SK-N-SH (cell line): ENCODE data around the gene TCEAL9.

Source experiments
- EP300 ChIP-seq, 2 experiments: IDR thresholded peaks; 2 replicates each; pipeline versions ENCODE4 v1.4.0 to v1.6.1; 2012; ENCODE audit warnings: borderline replicate concordance in 1 of 2, low read depth in 1 of 2, low read length in 1 of 2
- MXI1 ChIP-seq: IDR thresholded peaks from 2 replicates; pipeline ENCODE4 v1.6.1; 2012; ENCODE audit warnings: mild to moderate bottlenecking, low read depth, low read length, improper control_type of control experiment
- RXRA ChIP-seq: IDR thresholded peaks from 2 replicates; pipeline ENCODE4 v1.4.0; 2012; ENCODE audit warnings: low read depth, mild to moderate bottlenecking, borderline replicate concordance
- SIN3A ChIP-seq: IDR thresholded peaks from 2 replicates; pipeline ENCODE4 v1.6.1; 2012; ENCODE audit warnings: low read depth, mild to moderate bottlenecking, low read length, moderate library complexity, borderline replicate concordance
- ZBTB33 ChIP-seq: IDR thresholded peaks from 2 replicates; pipeline ENCODE4 v1.4.0; 2012; ENCODE audit warnings: low read depth, borderline replicate concordance
- TF ChIP-seq, protein P1 (sequence below): fragments of 200-600 bp; sonication (generic); IDR thresholded peaks from 2 replicates; pipeline ENCODE4 v1.6.1; 2017; ENCODE audit warnings: antibody characterized with exemption, mild to moderate bottlenecking, moderate library complexity

DNA sequence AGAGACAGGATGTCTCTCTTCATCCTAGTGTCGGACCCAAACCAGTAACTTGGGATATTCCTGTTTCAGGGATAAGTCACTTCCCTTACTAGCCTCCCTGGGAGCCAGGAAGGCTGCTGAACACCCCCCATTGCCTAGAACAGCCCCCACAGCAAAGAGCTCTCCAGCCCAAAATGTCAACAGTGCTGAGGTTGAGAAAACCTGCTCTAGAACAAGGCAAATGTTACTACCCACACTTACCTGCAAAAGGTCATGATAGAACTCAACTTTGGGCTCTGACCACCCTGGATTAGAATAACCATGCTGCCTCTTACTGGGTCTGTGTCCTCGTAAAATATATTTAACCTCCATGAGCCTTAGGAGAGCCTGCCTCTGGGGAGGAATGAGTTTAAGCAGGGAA, 40.4 kb downstream of the TCEAL9 start:
- TF ChIP-seq, protein P1, sequence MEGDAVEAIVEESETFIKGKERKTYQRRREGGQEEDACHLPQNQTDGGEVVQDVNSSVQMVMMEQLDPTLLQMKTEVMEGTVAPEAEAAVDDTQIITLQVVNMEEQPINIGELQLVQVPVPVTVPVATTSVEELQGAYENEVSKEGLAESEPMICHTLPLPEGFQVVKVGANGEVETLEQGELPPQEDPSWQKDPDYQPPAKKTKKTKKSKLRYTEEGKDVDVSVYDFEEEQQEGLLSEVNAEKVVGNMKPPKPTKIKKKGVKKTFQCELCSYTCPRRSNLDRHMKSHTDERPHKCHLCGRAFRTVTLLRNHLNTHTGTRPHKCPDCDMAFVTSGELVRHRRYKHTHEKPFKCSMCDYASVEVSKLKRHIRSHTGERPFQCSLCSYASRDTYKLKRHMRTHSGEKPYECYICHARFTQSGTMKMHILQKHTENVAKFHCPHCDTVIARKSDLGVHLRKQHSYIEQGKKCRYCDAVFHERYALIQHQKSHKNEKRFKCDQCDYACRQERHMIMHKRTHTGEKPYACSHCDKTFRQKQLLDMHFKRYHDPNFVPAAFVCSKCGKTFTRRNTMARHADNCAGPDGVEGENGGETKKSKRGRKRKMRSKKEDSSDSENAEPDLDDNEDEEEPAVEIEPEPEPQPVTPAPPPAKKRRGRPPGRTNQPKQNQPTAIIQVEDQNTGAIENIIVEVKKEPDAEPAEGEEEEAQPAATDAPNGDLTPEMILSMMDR: no peak
- TF ChIP-seq RXRA (no peak), EP300 (IDR thresholded peaks at IDR 0.05; ENCODE audit: borderline replicate concordance in 1 of 2, low read depth in 1 of 2, low read length in 1 of 2) (no peak), ZBTB33 (no peak), SIN3A (no peak), MXI1 (no peak)
